K562 (cell line): ENCODE results near the gene ENO3. TPM values are rescaled to one million over a fixed set of nuclear protein-coding genes. Genes with fewer than 3 reads are reported as not detected.
A peak's percentile ranks its signal among the peaks of the same experiment; 100 is the strongest.

ENCODE experiments used
- ATF3 ChIP-seq, 2 experiments: fragments of 450-650 bp in 1 of 2; sonication (generic) in 1 of 2; formaldehyde crosslinking in 1 of 2; IDR thresholded peaks in 1 of 2; conservative IDR thresholded peaks in 1 of 2; 2 replicates each; pipeline versions ENCODE4 v1.6.1 to v1.8.1; 2016 to 2023; ENCODE audit warnings: mild to moderate bottlenecking in 2 of 2, moderate library complexity in 2 of 2, inconsistent platforms in 1 of 2, missing genetic modification reagents in 1 of 2
- ATF7 ChIP-seq: fragments of 450-650 bp; IDR thresholded peaks from 2 replicates; pipeline ENCODE4 v1.7.1; 2014; ENCODE audit warnings: mild to moderate bottlenecking, moderate library complexity
- C11orf30 ChIP-seq: fragments of 450-650 bp; IDR thresholded peaks from 2 replicates; pipeline ENCODE4 v1.6.1; 2016; ENCODE audit warnings: low read depth, mild to moderate bottlenecking
- CEBPB ChIP-seq: fragments of 450-650 bp; IDR thresholded peaks from 2 replicates; pipeline ENCODE4 v1.6.1; 2016; ENCODE audit warnings: missing genetic modification characterization, missing compliant biosample characterization
- DEAF1 ChIP-seq: fragments of 450-650 bp; formaldehyde crosslinking; IDR thresholded peaks from 2 replicates; pipeline ENCODE4 v1.4.0; 2020; ENCODE audit warnings: mild to moderate bottlenecking, moderate library complexity
- GMEB1 ChIP-seq: fragments of 250-450 bp; sonication (Bioruptor Pico); IDR thresholded peaks from 2 replicates; pipeline ENCODE4 v1.4.0; 2020; ENCODE audit warnings: mild to moderate bottlenecking
- ILF3 ChIP-seq: fragments of 450-650 bp; IDR thresholded peaks from 2 replicates; pipeline ENCODE4 v1.6.1; 2018; ENCODE audit warnings: antibody characterized with exemption, mild to moderate bottlenecking, moderate library complexity, borderline replicate concordance
- MNT ChIP-seq, 2 experiments: fragments of 450-650 bp; conservative IDR thresholded peaks; 2 replicates each; pipeline ENCODE4 v1.6.1; 2017; ENCODE audit warnings: mild to moderate bottlenecking in 2 of 2, moderate library complexity in 2 of 2
- MYNN ChIP-seq, 2 experiments: sonication (generic); formaldehyde crosslinking in 1 of 2; IDR thresholded peaks; 2 replicates each; pipeline versions ENCODE4 v1.5.0 to v1.6.1; 2016 to 2020; ENCODE audit warnings: antibody characterized with exemption in 1 of 2, missing genetic modification reagents in 1 of 2
- NFIC ChIP-seq: fragments of 450-650 bp; IDR thresholded peaks from 2 replicates; pipeline ENCODE4 v1.6.1; 2017; ENCODE audit warnings: mild to moderate bottlenecking, inconsistent platforms
- NR2C2 ChIP-seq, 2 experiments: fragments of 200-800 bp in 1 of 2; sonication (Bioruptor generic) in 1 of 2; sonication (generic) in 1 of 2; formaldehyde crosslinking in 1 of 2; IDR thresholded peaks; 2 replicates each; pipeline versions ENCODE4 v1.6.1 to v1.8.0; 2016 to 2022; ENCODE audit warnings: mild to moderate bottlenecking in 1 of 2, missing compliant biosample characterization in 1 of 2, missing genetic modification characterization in 1 of 2, missing genetic modification reagents in 1 of 2
- POLR2AphosphoS2 ChIP-seq: IDR thresholded peaks from 2 replicates; pipeline ENCODE4 v1.6.1; 2012; ENCODE audit warnings: low read length, improper control_type of control experiment
- POLR2B ChIP-seq: fragments of 450-650 bp; IDR thresholded peaks from 2 replicates; pipeline ENCODE4 v1.6.1; 2018; ENCODE audit warnings: low read depth; ENCODE audit not compliant: partially characterized antibody
- ZNF165 ChIP-seq: fragments of 250-450 bp; sonication (Bioruptor Pico); IDR thresholded peaks from 2 replicates; pipeline ENCODE4 v1.4.0; 2020; ENCODE audit warnings: borderline replicate concordance
- polyA plus RNA-seq, 8 experiments: library from polyadenylated mRNA; depleted of rRNA in 4 of 8; stranded (reverse) in 5 of 8; unstranded in 3 of 8; fragments of >200 nt; fragmentation: Nextera tagmentation in 2 of 8; fragmentation: Illumina TruSeq in 1 of 8; extraction: Ambion mirVana in 2 of 8; extraction: Trizol in 1 of 8; gene quantifications; 2 replicates each; pipeline versions ENCODE4 v1.2.1 to v1.2.3, GENCODE V29; 2011 to 2014; ENCODE audit warnings: inconsistent platforms in 1 of 8, missing spikeins in 1 of 8
- total RNA-seq, 7 experiments: library from RNA; depleted of rRNA in 6 of 7; stranded (reverse); fragments of >200 nt in 6 of 7; fragmentation: Illumina TruSeq in 2 of 7; extraction: Trizol in 2 of 7; gene quantifications; 2 replicates each; pipeline versions ENCODE4 v1.2.1 to v1.2.3, GENCODE V29; 2011 to 2021; ENCODE audit warnings: low replicate concordance in 1 of 7

The ENO3 gene
- total and polyA plus RNA-seq, 9 of the 15 experiments (the other 6 are each of a cell fraction or from before 2014, with no cell fraction given), result 5.7 to 17.2 (median 9.9) TPM

- TF ChIP-seq POLR2B (peak; percentile 26), ILF3 (peak; percentile 65; the same call in 1 of the 2 replicates), ATF3 (IDR thresholded peaks at IDR 0.05) (peak; percentile 96), ATF3 (CRISPR knock-in tag; conservative IDR thresholded peaks at IDR 0.05) (0 out of 2 replicates have a peak, but pooled peaks have one; percentile 62), C11orf30 (peak; percentile 39), NR2C2 (CRISPR knock-in tag; IDR thresholded peaks at IDR 0.05) (no peak), NR2C2 (tag; IDR thresholded peaks at IDR 0.05) (no peak), MNT (conservative IDR thresholded peaks at IDR 0.05) (peak in 1 of 2 experiments; percentile 43; a peak in 1 of 4 replicates), GMEB1 (no peak), NFIC (no peak; the same call in 1 of the 2 replicates), POLR2AphosphoS2 (peak; percentile 85), DEAF1 (CRISPR knock-in tag) (no peak), CEBPB (no peak), ZNF165 (CRISPR knock-in tag) (no peak), MYNN (IDR thresholded peaks at IDR 0.05) (peak; percentile 51; the same call in 1 of the 2 replicates), MYNN (CRISPR knock-in tag; IDR thresholded peaks at IDR 0.05) (no peak), ATF7 (peak; percentile 57)
Measured at GRCh38 chr17:4945176-4945943, 5.6 kb upstream of the ENO3 start (continued).
